H1 (cell line): Measurements from ENCODE around the gene AKT1. TPM values are rescaled to one million over a fixed set of nuclear protein-coding genes. Genes with fewer than 3 reads are reported as not detected.

ENCODE experiments used
- BCL11A ChIP-seq, 2 experiments: IDR thresholded peaks; one replicate each; pipeline ENCODE4 v1.6.1; 2011; ENCODE audit warnings: low read depth in 2 of 2, low read length in 2 of 2, mild to moderate bottlenecking in 2 of 2
- CHD2 ChIP-seq: IDR thresholded peaks from 2 replicates; pipeline ENCODE4 v1.6.1; 2012; ENCODE audit warnings: low read length, improper control_type of control experiment
- CREB1 ChIP-seq: IDR thresholded peaks from 2 replicates; pipeline ENCODE4 v1.6.1; 2012; ENCODE audit warnings: inconsistent platforms
- SIRT6 ChIP-seq: IDR thresholded peaks from one replicate; pipeline ENCODE4 v1.7.1; 2012; ENCODE audit warnings: low read length, inconsistent platforms
- TBP ChIP-seq: IDR thresholded peaks from 2 replicates; pipeline ENCODE4 v1.6.1; 2011; ENCODE audit warnings: low read depth, low read length, improper control_type of control experiment
- polyA plus RNA-seq, 7 experiments: library from polyadenylated mRNA; depleted of rRNA in 3 of 7; stranded (reverse) in 5 of 7; unstranded in 2 of 7; fragments of >200 nt in 5 of 7; fragments of 200-250 nt in 2 of 7; gene quantifications; 1 replicate in 5 of 7; 2 replicates in 1 of 7; 4 replicates in 1 of 7; pipeline versions ENCODE4 v1.2.1 to v1.2.3, GENCODE V29; 2011 to 2013; ENCODE audit warnings: missing spikeins in 2 of 7, mixed read lengths in 2 of 7
- total RNA-seq: library from RNA; stranded (reverse); fragmentation: NEBNext Ultra II Directional; extraction: Animal tissue kit (Norgen Biotek cat#: 25700); gene quantifications from 2 replicates; pipeline ENCODE4 v1.2.1, GENCODE V29; 2021
- TF ChIP-seq, protein P1 (sequence below): fragments of 300-600 bp; sonication (generic); IDR thresholded peaks from 2 replicates; pipeline ENCODE4 v1.7.1; 2012; ENCODE audit warnings: low read length, moderate library complexity, mild to moderate bottlenecking, inconsistent platforms; ENCODE audit not compliant: insufficient replicate concordance
- TF ChIP-seq, protein P2 (sequence below): IDR thresholded peaks from 2 replicates; pipeline ENCODE4 v1.6.1; 2011; ENCODE audit warnings: low read depth, mild to moderate bottlenecking, low read length; ENCODE audit not compliant: insufficient read depth
- TF ChIP-seq, protein P3 (sequence below), 3 experiments: IDR thresholded peaks; 1 replicate in 2 of 3; 2 replicates in 1 of 3; pipeline versions ENCODE4 v1.5.1 to v1.6.1; 2011; ENCODE audit warnings: low read length in 3 of 3, mild to moderate bottlenecking in 3 of 3, inconsistent platforms in 2 of 3, low read depth in 1 of 3, moderate library complexity in 1 of 3; ENCODE audit not compliant: insufficient read depth in 1 of 3; ENCODE audit errors: control extremely low read depth in 1 of 3

AKT1 gene
- total and polyA plus RNA-seq, 2 of the 8 experiments (the other 6 are each of a cell fraction or from before 2014, with no cell fraction given), result 68.1 to 71.5 TPM

DNA sequence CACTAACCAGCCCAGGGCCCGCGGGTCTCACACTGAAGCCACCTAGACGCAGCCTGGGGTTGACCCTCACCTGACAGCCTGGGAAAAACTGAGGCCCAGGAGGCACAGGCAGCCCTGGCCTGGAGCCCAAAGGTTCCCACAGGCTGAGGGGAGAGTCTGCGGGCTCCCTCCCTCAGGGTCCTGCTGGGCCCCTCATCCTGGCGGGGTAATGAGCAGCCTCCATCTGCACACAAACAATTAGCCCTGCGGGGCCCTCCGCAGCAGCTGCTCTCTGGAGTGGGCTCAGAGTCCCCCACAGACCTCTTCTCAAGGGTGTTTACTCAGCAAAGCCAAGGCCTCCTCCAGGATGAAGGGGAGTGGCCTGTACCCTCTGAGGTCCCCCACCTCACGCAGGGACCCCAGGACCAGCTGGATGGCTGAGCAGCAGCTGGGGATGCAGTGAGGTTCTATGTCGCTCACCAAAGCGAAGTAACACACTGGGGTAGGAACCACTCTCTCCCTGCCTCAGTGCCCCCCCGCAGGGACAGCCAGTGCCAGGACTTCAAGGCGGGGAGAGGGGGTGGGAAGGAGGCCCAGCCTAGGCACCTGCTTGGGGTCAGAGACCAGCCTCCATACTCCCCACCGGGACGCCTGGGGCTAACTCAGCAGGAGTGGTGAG, 7.3 kb downstream of the AKT1 start (continued):
- TF ChIP-seq, protein P1, sequence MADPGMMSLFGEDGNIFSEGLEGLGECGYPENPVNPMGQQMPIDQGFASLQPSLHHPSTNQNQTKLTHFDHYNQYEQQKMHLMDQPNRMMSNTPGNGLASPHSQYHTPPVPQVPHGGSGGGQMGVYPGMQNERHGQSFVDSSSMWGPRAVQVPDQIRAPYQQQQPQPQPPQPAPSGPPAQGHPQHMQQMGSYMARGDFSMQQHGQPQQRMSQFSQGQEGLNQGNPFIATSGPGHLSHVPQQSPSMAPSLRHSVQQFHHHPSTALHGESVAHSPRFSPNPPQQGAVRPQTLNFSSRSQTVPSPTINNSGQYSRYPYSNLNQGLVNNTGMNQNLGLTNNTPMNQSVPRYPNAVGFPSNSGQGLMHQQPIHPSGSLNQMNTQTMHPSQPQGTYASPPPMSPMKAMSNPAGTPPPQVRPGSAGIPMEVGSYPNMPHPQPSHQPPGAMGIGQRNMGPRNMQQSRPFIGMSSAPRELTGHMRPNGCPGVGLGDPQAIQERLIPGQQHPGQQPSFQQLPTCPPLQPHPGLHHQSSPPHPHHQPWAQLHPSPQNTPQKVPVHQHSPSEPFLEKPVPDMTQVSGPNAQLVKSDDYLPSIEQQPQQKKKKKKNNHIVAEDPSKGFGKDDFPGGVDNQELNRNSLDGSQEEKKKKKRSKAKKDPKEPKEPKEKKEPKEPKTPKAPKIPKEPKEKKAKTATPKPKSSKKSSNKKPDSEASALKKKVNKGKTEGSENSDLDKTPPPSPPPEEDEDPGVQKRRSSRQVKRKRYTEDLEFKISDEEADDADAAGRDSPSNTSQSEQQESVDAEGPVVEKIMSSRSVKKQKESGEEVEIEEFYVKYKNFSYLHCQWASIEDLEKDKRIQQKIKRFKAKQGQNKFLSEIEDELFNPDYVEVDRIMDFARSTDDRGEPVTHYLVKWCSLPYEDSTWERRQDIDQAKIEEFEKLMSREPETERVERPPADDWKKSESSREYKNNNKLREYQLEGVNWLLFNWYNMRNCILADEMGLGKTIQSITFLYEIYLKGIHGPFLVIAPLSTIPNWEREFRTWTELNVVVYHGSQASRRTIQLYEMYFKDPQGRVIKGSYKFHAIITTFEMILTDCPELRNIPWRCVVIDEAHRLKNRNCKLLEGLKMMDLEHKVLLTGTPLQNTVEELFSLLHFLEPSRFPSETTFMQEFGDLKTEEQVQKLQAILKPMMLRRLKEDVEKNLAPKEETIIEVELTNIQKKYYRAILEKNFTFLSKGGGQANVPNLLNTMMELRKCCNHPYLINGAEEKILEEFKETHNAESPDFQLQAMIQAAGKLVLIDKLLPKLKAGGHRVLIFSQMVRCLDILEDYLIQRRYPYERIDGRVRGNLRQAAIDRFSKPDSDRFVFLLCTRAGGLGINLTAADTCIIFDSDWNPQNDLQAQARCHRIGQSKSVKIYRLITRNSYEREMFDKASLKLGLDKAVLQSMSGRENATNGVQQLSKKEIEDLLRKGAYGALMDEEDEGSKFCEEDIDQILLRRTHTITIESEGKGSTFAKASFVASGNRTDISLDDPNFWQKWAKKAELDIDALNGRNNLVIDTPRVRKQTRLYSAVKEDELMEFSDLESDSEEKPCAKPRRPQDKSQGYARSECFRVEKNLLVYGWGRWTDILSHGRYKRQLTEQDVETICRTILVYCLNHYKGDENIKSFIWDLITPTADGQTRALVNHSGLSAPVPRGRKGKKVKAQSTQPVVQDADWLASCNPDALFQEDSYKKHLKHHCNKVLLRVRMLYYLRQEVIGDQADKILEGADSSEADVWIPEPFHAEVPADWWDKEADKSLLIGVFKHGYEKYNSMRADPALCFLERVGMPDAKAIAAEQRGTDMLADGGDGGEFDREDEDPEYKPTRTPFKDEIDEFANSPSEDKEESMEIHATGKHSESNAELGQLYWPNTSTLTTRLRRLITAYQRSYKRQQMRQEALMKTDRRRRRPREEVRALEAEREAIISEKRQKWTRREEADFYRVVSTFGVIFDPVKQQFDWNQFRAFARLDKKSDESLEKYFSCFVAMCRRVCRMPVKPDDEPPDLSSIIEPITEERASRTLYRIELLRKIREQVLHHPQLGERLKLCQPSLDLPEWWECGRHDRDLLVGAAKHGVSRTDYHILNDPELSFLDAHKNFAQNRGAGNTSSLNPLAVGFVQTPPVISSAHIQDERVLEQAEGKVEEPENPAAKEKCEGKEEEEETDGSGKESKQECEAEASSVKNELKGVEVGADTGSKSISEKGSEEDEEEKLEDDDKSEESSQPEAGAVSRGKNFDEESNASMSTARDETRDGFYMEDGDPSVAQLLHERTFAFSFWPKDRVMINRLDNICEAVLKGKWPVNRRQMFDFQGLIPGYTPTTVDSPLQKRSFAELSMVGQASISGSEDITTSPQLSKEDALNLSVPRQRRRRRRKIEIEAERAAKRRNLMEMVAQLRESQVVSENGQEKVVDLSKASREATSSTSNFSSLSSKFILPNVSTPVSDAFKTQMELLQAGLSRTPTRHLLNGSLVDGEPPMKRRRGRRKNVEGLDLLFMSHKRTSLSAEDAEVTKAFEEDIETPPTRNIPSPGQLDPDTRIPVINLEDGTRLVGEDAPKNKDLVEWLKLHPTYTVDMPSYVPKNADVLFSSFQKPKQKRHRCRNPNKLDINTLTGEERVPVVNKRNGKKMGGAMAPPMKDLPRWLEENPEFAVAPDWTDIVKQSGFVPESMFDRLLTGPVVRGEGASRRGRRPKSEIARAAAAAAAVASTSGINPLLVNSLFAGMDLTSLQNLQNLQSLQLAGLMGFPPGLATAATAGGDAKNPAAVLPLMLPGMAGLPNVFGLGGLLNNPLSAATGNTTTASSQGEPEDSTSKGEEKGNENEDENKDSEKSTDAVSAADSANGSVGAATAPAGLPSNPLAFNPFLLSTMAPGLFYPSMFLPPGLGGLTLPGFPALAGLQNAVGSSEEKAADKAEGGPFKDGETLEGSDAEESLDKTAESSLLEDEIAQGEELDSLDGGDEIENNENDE, result no peak
- TF ChIP-seq, protein P2, sequence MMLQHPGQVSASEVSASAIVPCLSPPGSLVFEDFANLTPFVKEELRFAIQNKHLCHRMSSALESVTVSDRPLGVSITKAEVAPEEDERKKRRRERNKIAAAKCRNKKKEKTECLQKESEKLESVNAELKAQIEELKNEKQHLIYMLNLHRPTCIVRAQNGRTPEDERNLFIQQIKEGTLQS, result no peak
- TF ChIP-seq, protein P3, sequence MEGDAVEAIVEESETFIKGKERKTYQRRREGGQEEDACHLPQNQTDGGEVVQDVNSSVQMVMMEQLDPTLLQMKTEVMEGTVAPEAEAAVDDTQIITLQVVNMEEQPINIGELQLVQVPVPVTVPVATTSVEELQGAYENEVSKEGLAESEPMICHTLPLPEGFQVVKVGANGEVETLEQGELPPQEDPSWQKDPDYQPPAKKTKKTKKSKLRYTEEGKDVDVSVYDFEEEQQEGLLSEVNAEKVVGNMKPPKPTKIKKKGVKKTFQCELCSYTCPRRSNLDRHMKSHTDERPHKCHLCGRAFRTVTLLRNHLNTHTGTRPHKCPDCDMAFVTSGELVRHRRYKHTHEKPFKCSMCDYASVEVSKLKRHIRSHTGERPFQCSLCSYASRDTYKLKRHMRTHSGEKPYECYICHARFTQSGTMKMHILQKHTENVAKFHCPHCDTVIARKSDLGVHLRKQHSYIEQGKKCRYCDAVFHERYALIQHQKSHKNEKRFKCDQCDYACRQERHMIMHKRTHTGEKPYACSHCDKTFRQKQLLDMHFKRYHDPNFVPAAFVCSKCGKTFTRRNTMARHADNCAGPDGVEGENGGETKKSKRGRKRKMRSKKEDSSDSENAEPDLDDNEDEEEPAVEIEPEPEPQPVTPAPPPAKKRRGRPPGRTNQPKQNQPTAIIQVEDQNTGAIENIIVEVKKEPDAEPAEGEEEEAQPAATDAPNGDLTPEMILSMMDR (IDR thresholded peaks at IDR 0.05; ENCODE audit: control extremely low read depth in 1 of 3, insufficient read depth in 1 of 3, low read depth in 1 of 3, low read length in 3 of 3), result no peak
- TF ChIP-seq BCL11A (IDR thresholded peaks at IDR 0.05; ENCODE audit: low read depth in 2 of 2, low read length in 2 of 2) (no peak), CREB1 (no peak), TBP (no peak), CHD2 (no peak), SIRT6 (no peak)
